Mucosa of stomach (tissue), 1 donor: ENCODE measurements around the gene GCH1.
"Not testable (repeated sequence)": the region's sequence is repeated elsewhere in the genome, so short reads cannot be mapped to it uniquely, and the experiment has no call there.

ENCODE experiments used
- H3K27me3 ChIP-seq: one replicate; pipeline ENCODE4 v1.7.0; 2013; ENCODE audit warnings: mild to moderate bottlenecking, low read length; ENCODE audit not compliant: control insufficient read depth, insufficient read depth
- H3K36me3 ChIP-seq: one replicate; pipeline ENCODE4 v1.7.0; 2013; ENCODE audit warnings: low read length; ENCODE audit not compliant: control insufficient read depth, insufficient read depth
- H3K4me1 ChIP-seq: one replicate; pipeline ENCODE4 v1.7.0; 2013; ENCODE audit warnings: mild to moderate bottlenecking, low read length; ENCODE audit not compliant: control insufficient read depth, insufficient read depth
- H3K4me3 ChIP-seq: one replicate; pipeline ENCODE4 v1.7.0; 2013; ENCODE audit warnings: low read length
- H3K9ac ChIP-seq: one replicate; pipeline ENCODE4 v1.7.0; 2013; ENCODE audit warnings: mild to moderate bottlenecking, low read length, moderate library complexity
- H3K9me3 ChIP-seq: one replicate; pipeline ENCODE4 v1.7.0; 2013; ENCODE audit warnings: mild to moderate bottlenecking, low read length, moderate library complexity; ENCODE audit not compliant: control insufficient read depth
- donor health status: Pancreatic carcinoma.

Gene GCH1

DNA sequence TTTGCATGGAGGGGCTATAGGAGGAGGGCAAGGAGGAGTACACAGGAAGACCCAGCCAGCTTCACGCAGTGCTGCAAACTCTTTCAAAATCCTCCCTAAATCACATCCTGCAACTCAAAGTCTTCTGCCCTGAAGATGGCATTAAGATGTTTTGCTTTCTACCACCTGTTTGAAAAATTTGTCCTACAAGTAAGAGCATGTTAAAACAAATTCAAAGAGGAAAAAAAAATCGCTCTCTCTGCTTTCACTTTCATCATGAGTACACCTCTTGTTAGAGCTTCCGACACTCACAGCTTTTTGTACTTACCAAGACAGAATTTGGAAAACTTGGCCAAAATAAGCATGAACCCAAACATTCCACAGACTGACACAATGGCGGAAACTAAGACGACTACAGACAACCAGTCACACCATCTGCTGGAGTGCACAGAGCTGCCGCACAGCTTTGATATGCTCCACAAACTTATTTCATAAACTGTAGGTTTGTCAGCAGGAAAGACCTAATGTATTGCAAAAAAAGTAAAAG lies 21.3 kb downstream of the GCH1 start:
- H3K9ac ChIP-seq: peak overlapping the region; percentile 56
- H3K27me3 ChIP-seq: no peaks in the 10 kb centered on the region
- peak overlapping the region; percentile 37 for H3K4me3 ChIP-seq
- H3K36me3 ChIP-seq: no peaks in the 10 kb centered on the region
- H3K4me1 ChIP-seq: no peaks in the 10 kb centered on the region
- H3K9me3 ChIP-seq: no peaks in the 10 kb centered on the region

- Histone ChIP-seq H3K4me3 (no peak overlapping the region), H3K36me3 (no peaks in the 10 kb centered on the region), H3K9ac (no peak overlapping the region), H3K4me1 (no peaks in the 10 kb centered on the region), H3K9me3 (no peaks in the 10 kb centered on the region), H3K27me3 (no peaks in the 10 kb centered on the region)
Observed at GRCh38 chr14:54877703-54878021, 25.0 kb downstream of the GCH1 start.

DNA sequence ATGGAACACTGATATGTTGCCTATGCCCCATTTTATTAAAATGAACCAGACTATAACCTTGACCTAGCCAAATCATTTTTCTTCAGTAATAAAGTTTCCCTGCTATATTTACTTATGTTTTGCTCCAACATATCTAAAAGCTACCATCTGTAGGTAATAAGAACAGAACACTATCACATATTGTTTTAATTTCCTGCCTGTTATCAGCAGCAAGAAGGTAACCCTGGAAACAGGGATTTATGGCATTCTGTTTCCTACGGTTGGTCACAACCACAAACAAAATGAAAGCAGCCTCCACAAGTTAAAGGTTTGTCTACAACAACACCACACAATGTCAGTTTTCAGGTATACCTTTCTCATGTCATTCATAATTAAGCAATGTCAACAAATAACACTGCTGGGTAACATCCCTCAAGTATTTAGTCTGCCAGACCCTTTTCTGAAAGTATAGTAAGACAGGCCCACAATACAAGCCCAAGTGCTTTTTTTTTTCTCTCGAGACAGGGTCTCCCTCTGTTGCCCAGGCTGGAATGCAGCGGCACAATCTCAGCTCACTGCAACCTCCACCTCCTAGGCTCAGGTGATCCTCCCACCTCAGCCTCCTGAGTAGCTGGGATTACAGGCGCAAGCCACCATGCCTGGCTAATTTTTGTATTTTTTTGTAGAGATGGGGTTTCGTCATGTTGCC lies 25.5 kb downstream of the GCH1 start:
- Histone ChIP-seq H3K4me3 (no peak overlapping the region), H3K4me1 (no peaks in the 10 kb centered on the region), H3K27me3 (no peaks in the 10 kb centered on the region), H3K36me3 (no peaks in the 10 kb centered on the region), H3K9ac (no peak overlapping the region), H3K9me3 (no peaks in the 10 kb centered on the region)

DNA sequence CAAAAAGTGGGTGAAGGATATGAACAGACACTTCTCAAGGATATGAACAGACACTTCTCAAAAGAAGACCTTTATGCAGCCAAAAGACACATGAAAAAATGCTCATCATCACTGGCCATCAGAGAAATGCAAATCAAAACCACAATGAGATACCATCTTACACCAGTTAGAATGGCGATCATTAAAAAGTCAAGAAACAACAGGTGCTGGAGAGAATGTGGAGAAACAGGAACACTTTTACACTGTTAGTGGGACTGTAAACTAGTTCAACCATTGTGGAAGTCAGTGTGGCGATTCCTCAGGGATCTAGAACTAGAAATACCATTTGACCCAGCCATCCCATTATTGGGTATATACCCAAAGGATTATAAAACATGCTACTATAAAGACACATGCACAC lies 27.0 kb downstream of the GCH1 start:
- not testable (repeated sequence) for H3K9me3 ChIP-seq, H3K9ac ChIP-seq, H3K4me1 ChIP-seq, H3K27me3 ChIP-seq, H3K36me3 ChIP-seq, H3K4me3 ChIP-seq

DNA sequence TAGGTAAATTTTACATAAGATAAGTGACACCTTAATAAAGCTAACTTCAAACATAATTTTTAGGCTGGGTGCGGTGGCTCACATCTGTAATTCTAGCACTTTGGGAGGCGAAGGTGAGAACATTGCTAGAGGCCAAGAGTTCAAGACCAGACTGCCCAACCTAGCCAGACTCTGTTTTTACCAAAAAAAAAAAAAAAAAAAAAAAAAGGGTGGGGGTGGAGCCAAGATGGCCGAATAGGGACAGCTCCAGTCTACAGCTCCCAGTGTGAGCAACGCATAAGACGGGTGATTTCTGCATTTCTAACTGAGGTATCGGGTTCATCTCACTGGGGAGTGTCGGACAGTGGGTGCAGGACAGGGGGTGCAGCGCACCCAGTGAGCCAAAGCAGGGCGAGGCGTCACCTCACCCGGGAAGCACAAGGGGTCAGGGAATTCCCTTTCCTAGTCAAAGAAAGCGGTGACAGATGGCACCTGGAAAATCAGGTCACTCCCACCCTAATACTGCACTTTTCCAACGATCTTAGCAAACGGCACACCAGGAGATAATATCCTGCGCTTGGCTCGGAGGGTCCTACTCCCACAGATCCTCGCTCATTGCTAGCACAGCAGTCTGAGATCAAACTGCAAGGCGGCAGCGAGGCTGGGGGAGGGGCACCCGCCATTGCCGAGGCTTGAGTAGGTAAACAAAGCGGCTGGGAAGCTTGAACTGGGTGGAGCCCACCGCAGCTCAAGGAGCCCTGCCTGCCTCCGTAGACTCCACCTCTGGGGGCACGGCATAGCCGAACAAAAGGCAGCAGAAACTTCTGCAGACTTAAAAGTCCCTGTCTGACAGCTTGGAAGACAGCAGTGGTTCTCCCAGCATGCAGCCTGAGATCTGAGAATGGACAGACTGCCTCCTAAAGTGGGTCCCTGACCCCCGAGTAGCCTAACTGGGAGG lies 32.2 kb downstream of the GCH1 start:
- not testable (repeated sequence) for H3K4me1 ChIP-seq, H3K27me3 ChIP-seq, H3K9me3 ChIP-seq, H3K4me3 ChIP-seq, H3K36me3 ChIP-seq
- peak overlapping the region; percentile 55 for H3K9ac ChIP-seq

- Histone ChIP-seq H3K4me1 (no peaks in the 10 kb centered on the region), H3K9ac (no peak overlapping the region), H3K4me3 (no peak overlapping the region), H3K36me3 (no peaks in the 10 kb centered on the region), H3K27me3 (no peaks in the 10 kb centered on the region), H3K9me3 (no peaks in the 10 kb centered on the region)
Observed at GRCh38 chr14:54867011-54867410, 35.6 kb downstream of the GCH1 start.

- no peak overlapping the region for H3K4me3 ChIP-seq
- H3K36me3 ChIP-seq: no peaks in the 10 kb centered on the region
- no peaks in the 10 kb centered on the region for H3K27me3 ChIP-seq
- H3K4me1 ChIP-seq: no peaks in the 10 kb centered on the region
- H3K9me3 ChIP-seq: no peaks in the 10 kb centered on the region
- H3K9ac ChIP-seq: no peak overlapping the region
Observed at GRCh38 chr14:54866588-54866987, 36.0 kb downstream of the GCH1 start.

- Histone ChIP-seq H3K36me3 (no peaks in the 10 kb centered on the region), H3K9ac (no peak overlapping the region), H3K4me3 (no peak overlapping the region), H3K4me1 (no peaks in the 10 kb centered on the region), H3K9me3 (no peaks in the 10 kb centered on the region), H3K27me3 (no peaks in the 10 kb centered on the region)
Observed at GRCh38 chr14:54864526-54864925, 38.1 kb downstream of the GCH1 start.

- H3K9me3 ChIP-seq: no peaks in the 10 kb centered on the region
- H3K4me1 ChIP-seq: no peaks in the 10 kb centered on the region
- H3K9ac ChIP-seq: no peak overlapping the region
- no peak overlapping the region for H3K4me3 ChIP-seq
- H3K36me3 ChIP-seq: no peaks in the 10 kb centered on the region
- H3K27me3 ChIP-seq: no peaks in the 10 kb centered on the region
Observed at GRCh38 chr14:54857830-54858269, 44.8 kb downstream of the GCH1 start.

DNA sequence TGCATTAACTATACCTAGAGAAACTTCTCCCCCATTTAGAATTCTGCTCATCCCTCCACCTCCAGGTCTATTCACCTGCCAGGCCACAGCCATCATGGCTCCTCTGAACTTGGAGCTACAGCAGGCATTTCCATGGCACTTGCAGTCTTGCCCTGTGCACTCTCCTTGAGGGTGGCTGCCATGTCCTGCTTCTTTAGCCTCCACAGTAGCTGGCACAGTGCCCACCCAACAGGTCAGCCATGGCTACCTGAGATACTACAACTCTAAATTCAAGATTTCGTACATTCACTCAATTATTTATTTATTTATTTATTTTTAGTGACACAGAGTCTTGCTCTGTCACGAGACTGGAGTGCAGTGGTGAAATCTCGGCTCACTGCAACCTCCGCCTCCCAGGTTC lies 46.5 kb downstream of the GCH1 start:
- H3K9me3 ChIP-seq: no peaks in the 10 kb centered on the region
- no peaks in the 10 kb centered on the region for H3K36me3 ChIP-seq
- H3K4me1 ChIP-seq: no peaks in the 10 kb centered on the region
- no peak overlapping the region for H3K4me3 ChIP-seq
- no peaks in the 10 kb centered on the region for H3K27me3 ChIP-seq
- H3K9ac ChIP-seq: no peak overlapping the region

DNA sequence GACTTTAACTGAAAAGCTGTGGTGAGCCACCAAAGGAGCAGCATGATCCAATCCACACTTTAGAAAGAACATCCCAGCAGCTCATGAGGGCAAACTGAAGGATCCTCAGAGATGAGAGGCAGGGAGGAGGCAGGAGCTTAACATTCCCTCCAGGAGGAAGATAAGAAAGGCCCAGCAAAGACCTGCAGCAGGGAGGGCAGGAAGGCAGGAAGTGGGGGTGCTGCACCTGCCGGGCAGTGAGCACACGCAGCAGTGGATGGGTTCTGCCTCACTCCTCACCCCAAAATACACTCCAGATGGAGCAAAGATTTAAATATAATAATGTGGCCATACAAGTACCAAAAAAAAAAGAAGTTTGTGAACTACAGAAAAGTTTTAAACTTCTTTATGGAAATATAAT lies 48.4 kb downstream of the GCH1 start:
- Histone ChIP-seq H3K27me3 (no peaks in the 10 kb centered on the region), H3K4me1 (no peaks in the 10 kb centered on the region), H3K4me3 (no peak overlapping the region), H3K9me3 (no peaks in the 10 kb centered on the region), H3K36me3 (no peaks in the 10 kb centered on the region), H3K9ac (no peak overlapping the region)

GRCh38 chr14:54853339-54853738 lies 49.3 kb downstream of the GCH1 start:
- Histone ChIP-seq H3K4me1 (no peaks in the 10 kb centered on the region), H3K9ac (no peak overlapping the region), H3K4me3 (no peak overlapping the region), H3K9me3 (no peaks in the 10 kb centered on the region), H3K27me3 (no peaks in the 10 kb centered on the region), H3K36me3 (no peaks in the 10 kb centered on the region)
